Kidney (tissue), 14 donors: Measurements from ENCODE around the gene SMC5. TPM values are rescaled to one million over a fixed set of nuclear protein-coding genes. Genes with fewer than 3 reads are reported as not detected.

ENCODE experiments used
- DNase-seq, 5 donors: peaks; one replicate each; pipeline ENCODE4 v3.0.0-alpha.2; 2013 to 2020
- FAIRE-seq: peaks from 2 replicates; lab custom pipeline; 2012; peaks lifted over from hg19 to GRCh38; lab: Jason Lieb, UNC
- H3K27ac ChIP-seq, 2 donors: one replicate each; pipeline ENCODE4 v1.7.0; 2013; ENCODE audit warnings: low read depth in 2 of 2, low read length in 2 of 2, inconsistent platforms in 1 of 2
- H3K27me3 ChIP-seq: one replicate; pipeline ENCODE4 v1.7.1; 2013; ENCODE audit warnings: low read length, inconsistent platforms; ENCODE audit not compliant: control insufficient read depth, insufficient read depth
- H3K36me3 ChIP-seq, 3 donors: one replicate each; pipeline versions ENCODE4 v1.7.0 to v1.7.1; 2013; ENCODE audit warnings: low read length in 3 of 3, control low read depth in 1 of 3, inconsistent platforms in 1 of 3; ENCODE audit not compliant: insufficient read depth in 3 of 3, control insufficient read depth in 2 of 3
- H3K4me1 ChIP-seq, 3 donors: one replicate each; pipeline versions ENCODE4 v1.7.0 to v1.7.1; 2013; ENCODE audit warnings: low read length in 3 of 3, inconsistent platforms in 1 of 3, low read depth in 1 of 3; ENCODE audit not compliant: control insufficient read depth in 2 of 3, insufficient read depth in 2 of 3
- H3K4me3 ChIP-seq, 3 donors: one replicate each; pipeline versions ENCODE4 v1.7.0 to v1.8.1; 2013; ENCODE audit warnings: low read length in 3 of 3, control low read depth in 1 of 3, inconsistent platforms in 1 of 3
- H3K9ac ChIP-seq, 3 donors: one replicate each; pipeline versions ENCODE4 v1.7.0 to v1.7.1; 2013; ENCODE audit warnings: low read length in 3 of 3, control low read depth in 1 of 3, inconsistent platforms in 1 of 3
- H3K9me3 ChIP-seq, 3 donors: one replicate each; pipeline versions ENCODE4 v1.7.0 to v1.7.1; 2013; ENCODE audit warnings: low read length in 3 of 3, control low read depth in 1 of 3, inconsistent platforms in 1 of 3; ENCODE audit not compliant: control insufficient read depth in 2 of 3, insufficient read depth in 1 of 3
- CTCF ChIP-seq: IDR thresholded peaks from 3 replicates; pipeline ENCODE4 v1.5.1; 2012; ENCODE audit warnings: mild to moderate bottlenecking, moderate library complexity, borderline replicate concordance; ENCODE audit not compliant: insufficient read depth; ENCODE audit errors: extremely low read depth
- intact Hi-C: fragments of 100-400 bp; cut with DNase I; formaldehyde crosslinking; loops from one replicate; pipeline ENCODE4 v1.11.1; 2022
- polyA plus RNA-seq: library from polyadenylated mRNA; stranded (reverse); fragments of 350-450 nt; fragmentation: Illumina TruSeq; extraction: RNeasy Lipid Tissue Mini Kit (QIAGEN cat#74804); gene quantifications from one replicate; pipeline ENCODE4 v1.2.3, GENCODE V29; 2014; ENCODE audit warnings: low read depth, low replicate concordance; ENCODE audit not compliant: insufficient read depth
- total RNA-seq: library from RNA; stranded (reverse); fragmentation: NEBNext Ultra II Directional; extraction: Animal tissue kit (Norgen Biotek cat#: 25700); gene quantifications from one replicate; pipeline ENCODE4 v1.2.1, GENCODE V29; 2021
- donor health status: control.
- donor health status: control.
- donor health status: control.
- donor health status: control.
- donor health status: control.
- donor health status: DM: yes; HTN: yes; CAD: no.
- donor health status: Normal renal cell carcinoma (clear cell type).

SMC5 gene
- total and polyA plus RNA-seq, 2 donors from 2014 or later = 5.5 to 29.6 TPM

- TF ChIP-seq CTCF = no peak
- H3K9me3 ChIP-seq = no peaks in the 10 kb centered on the region
- intact Hi-C loops = no loop called here
- H3K27me3 ChIP-seq = no peaks in the 10 kb centered on the region
- H3K9ac ChIP-seq = no peak overlapping the region
- H3K36me3 ChIP-seq = no peaks in the 10 kb centered on the region
- H3K4me3 ChIP-seq = no peak overlapping the region
- no peak overlapping the region for H3K27ac ChIP-seq
- FAIRE-seq (no peak), DNase-seq (no peak)
- no peaks in the 10 kb centered on the region for H3K4me1 ChIP-seq
Measured at GRCh38 chr9:70220216-70220615, 38.6 kb upstream of the SMC5 start.

GRCh38 chr9:70222354-70222753 is 36.4 kb upstream of the SMC5 start:
- DNase-seq (no peak), FAIRE-seq (no peak)
- intact Hi-C loops = no loop called here
- Histone ChIP-seq H3K36me3 (no peaks in the 10 kb centered on the region), H3K9me3 (no peaks in the 10 kb centered on the region), H3K4me3 (no peak overlapping the region), H3K9ac (no peak overlapping the region), H3K27me3 (no peaks in the 10 kb centered on the region), H3K4me1 (no peaks in the 10 kb centered on the region), H3K27ac (no peak overlapping the region)
- no peak for TF ChIP-seq CTCF

GRCh38 chr9:70228118-70228517 is 30.7 kb upstream of the SMC5 start:
- no peaks in the 10 kb centered on the region for H3K36me3 ChIP-seq
- H3K9me3 ChIP-seq = no peaks in the 10 kb centered on the region
- FAIRE-seq = no peak
- no peaks in the 10 kb centered on the region for H3K4me1 ChIP-seq
- DNase-seq = no peak
- TF ChIP-seq CTCF = no peak
- no peak overlapping the region for H3K9ac ChIP-seq
- intact Hi-C loops = no loop called here
- H3K27ac ChIP-seq = no peak overlapping the region
- no peak overlapping the region for H3K4me3 ChIP-seq
- H3K27me3 ChIP-seq = no peaks in the 10 kb centered on the region

- H3K4me3 ChIP-seq = no peak overlapping the region
- no peaks in the 10 kb centered on the region for H3K9me3 ChIP-seq
- FAIRE-seq (no peak), DNase-seq (no peak)
- no peaks in the 10 kb centered on the region for H3K36me3 ChIP-seq
- H3K27me3 ChIP-seq = no peaks in the 10 kb centered on the region
- TF ChIP-seq CTCF = no peak
- H3K4me1 ChIP-seq = no peaks in the 10 kb centered on the region
- intact Hi-C loops = no loop called here
- H3K27ac ChIP-seq = no peak overlapping the region
- no peak overlapping the region for H3K9ac ChIP-seq
Measured at GRCh38 chr9:70228611-70229010, 30.2 kb upstream of the SMC5 start.
